Erythroblast (primary cell): Measurements from ENCODE around the gene RFC4.

Experiments used
- GATA1 ChIP-seq: IDR thresholded peaks from 2 replicates; pipeline ENCODE4 v1.6.1; 2011; ENCODE audit warnings: low read depth, mild to moderate bottlenecking, control low read depth, low read length, moderate library complexity
- POLR2A ChIP-seq: IDR thresholded peaks from 2 replicates; pipeline ENCODE4 v1.6.1; 2011; ENCODE audit warnings: mild to moderate bottlenecking, low read length

DNA sequence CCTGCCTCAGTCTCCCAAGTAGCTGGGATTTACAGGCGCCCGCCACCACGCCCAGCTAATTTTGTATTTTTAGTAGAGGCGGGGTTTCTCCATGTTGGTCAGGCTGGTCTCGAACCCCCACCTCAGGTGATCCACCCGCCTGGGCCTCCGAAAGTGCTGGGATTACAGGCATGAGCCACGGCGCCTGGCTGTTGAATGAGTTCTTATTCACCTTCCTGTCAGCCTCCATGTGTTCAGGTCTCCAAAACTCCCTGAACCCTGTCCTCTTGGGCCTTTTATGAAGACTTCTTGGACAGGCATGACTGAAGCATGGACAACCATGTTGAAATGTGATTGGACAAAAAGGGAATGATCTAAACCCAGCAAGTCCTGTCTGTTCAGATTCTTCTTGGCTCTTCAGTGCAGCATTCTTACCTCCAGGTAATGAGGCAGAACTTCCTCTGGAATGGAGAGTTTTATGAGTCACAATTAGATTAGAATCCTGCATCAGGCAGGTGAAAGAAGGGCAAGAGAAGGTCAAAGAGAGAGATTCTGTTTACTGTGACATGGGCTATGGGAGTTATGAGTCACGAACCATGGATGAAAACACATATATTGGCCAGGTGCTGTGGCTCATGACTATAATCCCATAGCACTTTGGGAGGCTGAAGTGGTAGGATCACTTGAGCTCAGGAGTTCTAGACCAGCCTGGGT lies 46.0 kb downstream of the RFC4 start:
- TF ChIP-seq POLR2A (no peak), GATA1 (no peak)
